SK-N-SH treated with all-trans-retinoic acid at 6 μM for 48 hours (cell line): ENCODE data around the gene SOHLH2.

ENCODE experiments used
- ATAC-seq: fragments of 200-7000 bp; cut with Tn5 transposase; 3 replicates; pipeline ENCODE4 v1.9.1; 2020; ENCODE audit warnings: mild to moderate bottlenecking, moderate library complexity
- BACH2 ChIP-seq: fragments of 250-450 bp; sonication (Bioruptor Pico); IDR thresholded peaks from 2 replicates; pipeline ENCODE4 v1.9.0; 2021; ENCODE audit warnings: mild to moderate bottlenecking, borderline replicate concordance
- CSDC2 ChIP-seq: fragments of 250-450 bp; sonication (Bioruptor Pico); IDR thresholded peaks from 2 replicates; pipeline ENCODE4 v1.5.0; 2020; ENCODE audit warnings: mild to moderate bottlenecking, moderate library complexity
- GLIS3 ChIP-seq: fragments of 250-450 bp; sonication (Bioruptor Pico); IDR thresholded peaks from 2 replicates; pipeline ENCODE4 v1.5.0; 2020; ENCODE audit warnings: mild to moderate bottlenecking, moderate library complexity
- ISL1 ChIP-seq: fragments of 250-450 bp; sonication (Bioruptor Pico); IDR thresholded peaks from 2 replicates; pipeline ENCODE4 v2.1.2; 2022; ENCODE audit warnings: mild to moderate bottlenecking, moderate library complexity
- OSR1 ChIP-seq: fragments of 250-450 bp; sonication (Bioruptor Pico); IDR thresholded peaks from 2 replicates; pipeline ENCODE4 v1.8.0; 2022; ENCODE audit warnings: moderate library complexity, mild to moderate bottlenecking, inconsistent platforms
- PATZ1 ChIP-seq: fragments of 250-450 bp; sonication (Bioruptor Pico); IDR thresholded peaks from 2 replicates; pipeline ENCODE4 v1.8.0; 2020; ENCODE audit warnings: mild to moderate bottlenecking, moderate library complexity, borderline replicate concordance
- POU6F1 ChIP-seq: fragments of 250-450 bp; sonication (Bioruptor Pico); IDR thresholded peaks from 2 replicates; pipeline ENCODE4 v1.8.0; 2021; ENCODE audit warnings: low read depth, mild to moderate bottlenecking, moderate library complexity, borderline replicate concordance
- PPARA ChIP-seq: fragments of 250-450 bp; sonication (Bioruptor Pico); IDR thresholded peaks from 2 replicates; pipeline ENCODE4 v1.5.0; 2020; ENCODE audit warnings: mild to moderate bottlenecking, borderline replicate concordance
- RARB ChIP-seq: fragments of 250-450 bp; sonication (Bioruptor Pico); IDR thresholded peaks from 2 replicates; pipeline ENCODE4 v1.8.0; 2021; ENCODE audit warnings: mild to moderate bottlenecking, moderate library complexity
- SNAI2 ChIP-seq: fragments of 250-450 bp; sonication (Bioruptor Pico); IDR thresholded peaks from 2 replicates; pipeline ENCODE4 v1.5.0; 2020; ENCODE audit warnings: mild to moderate bottlenecking, moderate library complexity
- TCF4 ChIP-seq: fragments of 250-450 bp; sonication (Bioruptor Pico); IDR thresholded peaks from 2 replicates; pipeline ENCODE4 v1.8.0; 2021; ENCODE audit warnings: mild to moderate bottlenecking, moderate library complexity, borderline replicate concordance
- TOX ChIP-seq: fragments of 250-450 bp; sonication (Bioruptor Pico); IDR thresholded peaks from 2 replicates; pipeline ENCODE4 v1.8.0; 2021; ENCODE audit warnings: mild to moderate bottlenecking, moderate library complexity, borderline replicate concordance
- TSHZ2 ChIP-seq: fragments of 250-450 bp; sonication (Bioruptor Pico); IDR thresholded peaks from 2 replicates; pipeline ENCODE4 v1.5.0; 2020; ENCODE audit warnings: mild to moderate bottlenecking, moderate library complexity
- ZC3H10 ChIP-seq: fragments of 250-450 bp; sonication (Bioruptor Pico); IDR thresholded peaks from 2 replicates; pipeline ENCODE4 v1.5.1; 2021; ENCODE audit warnings: mild to moderate bottlenecking, moderate library complexity
- ZFP3 ChIP-seq: fragments of 250-450 bp; sonication (Bioruptor Pico); IDR thresholded peaks from 2 replicates; pipeline ENCODE4 v1.5.0; 2020; ENCODE audit warnings: mild to moderate bottlenecking, moderate library complexity
- ZFP30 ChIP-seq: fragments of 450-650 bp; formaldehyde crosslinking; IDR thresholded peaks from 2 replicates; pipeline ENCODE4 v1.5.0; 2022; ENCODE audit warnings: mild to moderate bottlenecking, moderate library complexity
- ZNF565 ChIP-seq: fragments of 450-650 bp; formaldehyde crosslinking; conservative IDR thresholded peaks from 2 replicates; pipeline ENCODE4 v1.5.0; 2020; ENCODE audit warnings: low read depth, mild to moderate bottlenecking, moderate library complexity
- ZNF70 ChIP-seq: fragments of 450-650 bp; formaldehyde crosslinking; IDR thresholded peaks from 2 replicates; pipeline ENCODE4 v1.5.0; 2020; ENCODE audit warnings: mild to moderate bottlenecking, moderate library complexity
- ZNF8 ChIP-seq: fragments of 450-650 bp; formaldehyde crosslinking; IDR thresholded peaks from 2 replicates; pipeline ENCODE4 v1.5.0; 2020; ENCODE audit warnings: mild to moderate bottlenecking, moderate library complexity
- TF ChIP-seq, protein P1 (sequence below): fragments of 250-450 bp; sonication (Bioruptor Pico); IDR thresholded peaks from 2 replicates; pipeline ENCODE4 v1.5.1; 2021; ENCODE audit warnings: mild to moderate bottlenecking, moderate library complexity
- TF ChIP-seq, protein P2 (sequence below): fragments of 250-450 bp; sonication (Bioruptor Pico); IDR thresholded peaks from 2 replicates; pipeline ENCODE4 v1.5.1; 2020; ENCODE audit warnings: low read depth, mild to moderate bottlenecking, moderate library complexity

SOHLH2 gene

GRCh38 chr13:36188441-36188840 lies 25.9 kb downstream of the SOHLH2 start (continued):
- TF ChIP-seq, protein P1, sequence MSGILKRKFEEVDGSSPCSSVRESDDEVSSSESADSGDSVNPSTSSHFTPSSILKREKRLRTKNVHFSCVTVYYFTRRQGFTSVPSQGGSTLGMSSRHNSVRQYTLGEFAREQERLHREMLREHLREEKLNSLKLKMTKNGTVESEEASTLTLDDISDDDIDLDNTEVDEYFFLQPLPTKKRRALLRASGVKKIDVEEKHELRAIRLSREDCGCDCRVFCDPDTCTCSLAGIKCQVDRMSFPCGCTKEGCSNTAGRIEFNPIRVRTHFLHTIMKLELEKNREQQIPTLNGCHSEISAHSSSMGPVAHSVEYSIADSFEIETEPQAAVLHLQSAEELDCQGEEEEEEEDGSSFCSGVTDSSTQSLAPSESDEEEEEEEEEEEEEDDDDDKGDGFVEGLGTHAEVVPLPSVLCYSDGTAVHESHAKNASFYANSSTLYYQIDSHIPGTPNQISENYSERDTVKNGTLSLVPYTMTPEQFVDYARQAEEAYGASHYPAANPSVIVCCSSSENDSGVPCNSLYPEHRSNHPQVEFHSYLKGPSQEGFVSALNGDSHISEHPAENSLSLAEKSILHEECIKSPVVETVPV = no peak

GRCh38 chr13:36183901-36184300 lies 30.5 kb downstream of the SOHLH2 start:
- TF ChIP-seq, protein P1 = no peak
- TF ChIP-seq ZNF8 (CRISPR knock-in tag) = no peak
- no peak for TF ChIP-seq RARB (CRISPR knock-in tag)
- no peak for TF ChIP-seq ZC3H10 (CRISPR knock-in tag)
- no peak for TF ChIP-seq GLIS3 (CRISPR knock-in tag)
- TF ChIP-seq CSDC2 (CRISPR knock-in tag) = no peak
- TF ChIP-seq BACH2 = no peak
- TF ChIP-seq ZNF70 (CRISPR knock-in tag) = no peak
- TF ChIP-seq SNAI2 (CRISPR knock-in tag) = no peak
- no peak for TF ChIP-seq ZFP30 (CRISPR knock-in tag)
- no peak for TF ChIP-seq PPARA
- no peak for TF ChIP-seq TSHZ2 (CRISPR knock-in tag)
- no peak for TF ChIP-seq POU6F1
- TF ChIP-seq, protein P2, sequence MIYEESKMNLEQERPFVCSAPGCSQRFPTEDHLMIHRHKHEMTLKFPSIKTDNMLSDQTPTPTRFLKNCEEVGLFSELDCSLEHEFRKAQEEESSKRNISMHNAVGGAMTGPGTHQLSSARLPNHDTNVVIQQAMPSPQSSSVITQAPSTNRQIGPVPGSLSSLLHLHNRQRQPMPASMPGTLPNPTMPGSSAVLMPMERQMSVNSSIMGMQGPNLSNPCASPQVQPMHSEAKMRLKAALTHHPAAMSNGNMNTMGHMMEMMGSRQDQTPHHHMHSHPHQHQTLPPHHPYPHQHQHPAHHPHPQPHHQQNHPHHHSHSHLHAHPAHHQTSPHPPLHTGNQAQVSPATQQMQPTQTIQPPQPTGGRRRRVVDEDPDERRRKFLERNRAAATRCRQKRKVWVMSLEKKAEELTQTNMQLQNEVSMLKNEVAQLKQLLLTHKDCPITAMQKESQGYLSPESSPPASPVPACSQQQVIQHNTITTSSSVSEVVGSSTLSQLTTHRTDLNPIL (CRISPR knock-in tag) = no peak
- no peak for TF ChIP-seq ISL1 (CRISPR knock-in tag)
- TF ChIP-seq TOX (CRISPR knock-in tag) = no peak
- TF ChIP-seq ZNF565 (CRISPR knock-in tag) = no peak
- TF ChIP-seq ZFP3 = no peak
- TF ChIP-seq OSR1 (CRISPR knock-in tag) = no peak

GRCh38 chr13:36175621-36176020 lies 38.7 kb downstream of the SOHLH2 start:
- TF ChIP-seq SNAI2 (CRISPR knock-in tag) = no peak
- TF ChIP-seq OSR1 (CRISPR knock-in tag) = no peak
- TF ChIP-seq ISL1 (CRISPR knock-in tag) = no peak
- TF ChIP-seq TOX (CRISPR knock-in tag) = no peak
- TF ChIP-seq TCF4 (CRISPR knock-in tag) = no peak
- TF ChIP-seq ZC3H10 (CRISPR knock-in tag) = no peak
- no peak for TF ChIP-seq ZNF8 (CRISPR knock-in tag)
- no peak for TF ChIP-seq ZFP3
- no peak for TF ChIP-seq TSHZ2 (CRISPR knock-in tag)
- TF ChIP-seq, protein P2 (CRISPR knock-in tag) = no peak
- TF ChIP-seq ZNF70 (CRISPR knock-in tag) = no peak
- no peak for TF ChIP-seq ZNF565 (CRISPR knock-in tag)
- TF ChIP-seq, protein P1 = no peak
- TF ChIP-seq PATZ1 (CRISPR knock-in tag) = no peak
- no peak for TF ChIP-seq ZFP30 (CRISPR knock-in tag)
- ATAC-seq = no peak

More at GRCh38 chr13:36183901-36184300, 30.5 kb downstream of the SOHLH2 start:
- ATAC-seq = no peak
